HepG2 (cell line): ENCODE results near the gene XCR1. TPM values are rescaled to one million over a fixed set of nuclear protein-coding genes. Genes with fewer than 3 reads are reported as not detected.

ENCODE experiments used
- ARID5B ChIP-seq: IDR thresholded peaks from 2 replicates; pipeline ENCODE4 v1.4.0; 2020; ENCODE audit warnings: mild to moderate bottlenecking, missing genetic modification reagents
- BORCS8-MEF2B ChIP-seq: sonication (generic); formaldehyde crosslinking; IDR thresholded peaks from 2 replicates; pipeline ENCODE4 v1.8.0; 2022; ENCODE audit warnings: mild to moderate bottlenecking, missing genetic modification reagents
- BRF2 ChIP-seq: sonication (generic); formaldehyde crosslinking; IDR thresholded peaks from 2 replicates; pipeline ENCODE4 v1.8.1; 2022; ENCODE audit warnings: mild to moderate bottlenecking, missing genetic modification reagents
- CHD4 ChIP-seq: fragments of 200-600 bp; sonication (generic); IDR thresholded peaks from 2 replicates; pipeline ENCODE4 v1.7.0; 2017; ENCODE audit warnings: mild to moderate bottlenecking, low read length, borderline replicate concordance
- FOXA3 ChIP-seq: IDR thresholded peaks from 2 replicates; pipeline ENCODE4 v1.6.1; 2016; ENCODE audit warnings: missing genetic modification reagents, missing compliant biosample characterization
- GABPB1 ChIP-seq: IDR thresholded peaks from 2 replicates; pipeline ENCODE4 v1.6.1; 2016; ENCODE audit warnings: mild to moderate bottlenecking, missing genetic modification reagents, moderate library complexity, missing compliant biosample characterization
- HMG20A ChIP-seq: IDR thresholded peaks from 2 replicates; pipeline ENCODE4 v1.6.1; 2016; ENCODE audit warnings: borderline replicate concordance
- MIER3 ChIP-seq: IDR thresholded peaks from 2 replicates; pipeline ENCODE4 v1.6.1; 2016; ENCODE audit warnings: missing compliant biosample characterization, borderline replicate concordance
- NFYC ChIP-seq: IDR thresholded peaks from 2 replicates; pipeline ENCODE4 v1.6.1; 2016; ENCODE audit warnings: missing genetic modification reagents, missing compliant biosample characterization
- RORA ChIP-seq: sonication (generic); formaldehyde crosslinking; IDR thresholded peaks from 2 replicates; pipeline ENCODE4 v1.5.0; 2020; ENCODE audit warnings: mild to moderate bottlenecking, missing genetic modification reagents, moderate library complexity
- SMAD3 ChIP-seq: sonication (generic); formaldehyde crosslinking; IDR thresholded peaks from 2 replicates; pipeline ENCODE4 v1.4.0; 2020; ENCODE audit warnings: missing genetic modification reagents
- ZBTB7B ChIP-seq: sonication (generic); formaldehyde crosslinking; IDR thresholded peaks from 2 replicates; pipeline ENCODE4 v1.4.0; 2020; ENCODE audit warnings: missing genetic modification reagents
- ZMYM4 ChIP-seq: sonication (generic); formaldehyde crosslinking; IDR thresholded peaks from 2 replicates; pipeline ENCODE4 v1.8.1; 2023; ENCODE audit warnings: mild to moderate bottlenecking, missing genetic modification reagents
- ZNF768 ChIP-seq: sonication (generic); formaldehyde crosslinking; IDR thresholded peaks from 2 replicates; pipeline ENCODE4 v1.4.0; 2020; ENCODE audit warnings: missing genetic modification reagents
- polyA plus RNA-seq, 8 experiments: library from polyadenylated mRNA; depleted of rRNA in 3 of 8; stranded (reverse) in 7 of 8; unstranded in 1 of 8; fragments of >200 nt; fragmentation: Illumina TruSeq in 4 of 8; extraction: Trizol in 4 of 8; gene quantifications; 2 replicates each; pipeline versions ENCODE4 v1.2.1 to v1.2.3, GENCODE V29; 2011 to 2016; ENCODE audit warnings: low read depth in 4 of 8, missing spikeins in 1 of 8, mixed read lengths in 1 of 8; ENCODE audit not compliant: insufficient read depth in 1 of 8
- total RNA-seq, 5 experiments: library from RNA; depleted of rRNA; stranded (reverse); fragments of >200 nt; fragmentation: Illumina TruSeq; extraction: Trizol; gene quantifications; 2 replicates each; pipeline ENCODE4 v1.2.3, GENCODE V29; 2016; ENCODE audit warnings: low read depth in 1 of 5
- TF ChIP-seq, protein P1 (sequence below): sonication (generic); formaldehyde crosslinking; IDR thresholded peaks from 2 replicates; pipeline ENCODE4 v1.8.1; 2023; ENCODE audit warnings: mild to moderate bottlenecking, moderate library complexity, missing genetic modification reagents

The XCR1 gene
- total and polyA plus RNA-seq, 2 of the 13 experiments (the other 11 are each of a cell fraction or from before 2014, with no cell fraction given), result not detected

- TF ChIP-seq NFYC (peak; percentile 37; the same call in 1 of the 2 replicates), BORCS8-MEF2B (CRISPR knock-in tag) (peak; percentile 52; the same call in 1 of the 2 replicates), BRF2 (CRISPR knock-in tag) (no peak), ZBTB7B (CRISPR knock-in tag) (no peak), MIER3 (CRISPR knock-in tag) (peak; percentile 63; the same call in 1 of the 2 replicates), GABPB1 (CRISPR knock-in tag) (peak; percentile 24; the same call in 1 of the 2 replicates), CHD4 (0 out of 2 replicates have a peak, but pooled peaks have one; percentile 29), HMG20A (CRISPR knock-in tag) (peak; percentile 38; the same call in 1 of the 2 replicates), SMAD3 (0 out of 2 replicates have a peak, but pooled peaks have one; percentile 24), ZNF768 (CRISPR knock-in tag) (peak; percentile 72; the same call in 1 of the 2 replicates), ZMYM4 (0 out of 2 replicates have a peak, but pooled peaks have one; percentile 37), FOXA3 (CRISPR knock-in tag) (peak; percentile 83), ARID5B (CRISPR knock-in tag) (peak; percentile 69), RORA (CRISPR knock-in tag) (no peak)
- TF ChIP-seq, protein P1, sequence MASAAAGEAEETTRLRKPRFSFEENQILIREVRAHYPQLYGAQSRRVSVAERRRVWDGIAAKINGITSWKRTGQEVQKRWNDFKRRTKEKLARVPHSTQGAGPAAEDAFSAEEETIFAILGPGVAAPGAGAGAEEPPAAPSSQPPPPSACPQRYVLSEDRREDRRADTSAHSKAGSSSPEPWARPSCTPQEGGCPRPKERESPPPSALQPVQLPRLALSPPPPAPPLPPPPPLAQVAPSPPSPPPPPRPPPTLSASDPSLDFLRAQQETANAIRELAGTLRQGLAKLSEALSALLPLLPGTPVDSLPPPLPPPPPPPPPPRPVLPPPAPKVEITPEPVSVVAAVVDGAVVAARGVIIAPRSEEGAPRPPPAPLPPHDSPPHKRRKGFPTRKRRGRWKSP (CRISPR knock-in tag), result 0 out of 2 replicates have a peak, but pooled peaks have one; percentile 36
These were observed 40.8 kb downstream of the XCR1 start (continued) for GRCh38 chr3:45986303-45986982.
